NT2/D1 (cell line): ENCODE measurements around the gene RAI1.
A peak's percentile ranks its signal among the peaks of the same experiment; 100 is the strongest.

ENCODE experiments used
- DNase-seq: peaks from one replicate; pipeline ENCODE4 v3.0.0-alpha.2; 2011; ENCODE audit warnings: low read depth, low spot score
- H3K27me3 ChIP-seq: 2 replicates; pipeline ENCODE4 v1.6.0; 2011; ENCODE audit warnings: mild to moderate bottlenecking; ENCODE audit not compliant: insufficient read length, insufficient read depth
- H3K36me3 ChIP-seq: 2 replicates; pipeline ENCODE4 v1.6.1; 2011; ENCODE audit warnings: mild to moderate bottlenecking, low read length, mixed read lengths; ENCODE audit not compliant: insufficient read depth, insufficient read length
- H3K4me1 ChIP-seq: 2 replicates; pipeline ENCODE4 v1.5.1; 2011; ENCODE audit not compliant: insufficient read depth, insufficient read length
- H3K4me3 ChIP-seq: 2 replicates; pipeline ENCODE4 v1.5.1; 2011; ENCODE audit warnings: low read depth; ENCODE audit not compliant: insufficient read length
- H3K9ac ChIP-seq: 2 replicates; pipeline ENCODE4 v1.6.0; 2011; ENCODE audit warnings: low read depth; ENCODE audit not compliant: insufficient read length
- H3K9me3 ChIP-seq: 2 replicates; pipeline ENCODE4 v1.5.1; 2011; ENCODE audit warnings: mild to moderate bottlenecking, low read length; ENCODE audit not compliant: insufficient read depth
- SUZ12 ChIP-seq: IDR thresholded peaks from 2 replicates; pipeline ENCODE4 v1.6.1; 2011; ENCODE audit not compliant: insufficient read length, insufficient read depth; ENCODE audit errors: extremely low read depth
- YY1 ChIP-seq: IDR thresholded peaks from 2 replicates; pipeline ENCODE4 v1.6.1; 2011; ENCODE audit not compliant: insufficient read length, insufficient read depth
- ZNF274 ChIP-seq: IDR thresholded peaks from 2 replicates; pipeline ENCODE4 v1.6.1; 2011; ENCODE audit warnings: mild to moderate bottlenecking, low read depth, low read length

The RAI1 gene

GRCh38 chr17:17665255-17665654 lies 16.0 kb upstream of the RAI1 start:
- Histone ChIP-seq H3K9me3 (no peaks in the 10 kb centered on the region), H3K9ac (no peak overlapping the region), H3K4me3 (no peak overlapping the region), H3K4me1 (peaks cover 17% of the 10 kb centered on the region), H3K36me3 (no peaks in the 10 kb centered on the region), H3K27me3 (peaks cover 16% of the 10 kb centered on the region)
- TF ChIP-seq SUZ12 (no peak), ZNF274 (no peak), YY1 (no peak)
- DNase-seq, result no peak

- no peak for DNase-seq
- H3K9ac ChIP-seq, result no peak overlapping the region
- TF ChIP-seq SUZ12 (no peak), YY1 (no peak), ZNF274 (no peak)
- peaks cover 17% of the 10 kb centered on the region for H3K4me1 ChIP-seq
- H3K36me3 ChIP-seq, result no peaks in the 10 kb centered on the region
- H3K4me3 ChIP-seq, result no peak overlapping the region
- H3K27me3 ChIP-seq, result peaks cover 16% of the 10 kb centered on the region
- H3K9me3 ChIP-seq, result no peaks in the 10 kb centered on the region
These were observed 15.0 kb upstream of the RAI1 start for GRCh38 chr17:17666111-17666714.

- Histone ChIP-seq H3K4me3 (no peak overlapping the region), H3K36me3 (no peaks in the 10 kb centered on the region), H3K9me3 (no peaks in the 10 kb centered on the region), H3K9ac (no peak overlapping the region), H3K4me1 (peaks cover 17% of the 10 kb centered on the region), H3K27me3 (peaks cover 16% of the 10 kb centered on the region)
- DNase-seq, result no peak
- TF ChIP-seq ZNF274 (no peak), SUZ12 (no peak), YY1 (no peak)
These were observed 14.0 kb upstream of the RAI1 start for GRCh38 chr17:17667231-17667630.

- H3K4me1 ChIP-seq, result peaks cover 12% of the 10 kb centered on the region
- H3K9me3 ChIP-seq, result no peaks in the 10 kb centered on the region
- no peak for DNase-seq
- no peak for TF ChIP-seq ZNF274
- no peak for TF ChIP-seq YY1
- TF ChIP-seq SUZ12, result no peak
- H3K36me3 ChIP-seq, result no peaks in the 10 kb centered on the region
- H3K9ac ChIP-seq, result no peak overlapping the region
- no peak overlapping the region for H3K4me3 ChIP-seq
- peaks cover 16% of the 10 kb centered on the region for H3K27me3 ChIP-seq
These were observed 13.3 kb upstream of the RAI1 start for GRCh38 chr17:17667947-17668346.

GRCh38 chr17:17668358-17668757 lies 12.9 kb upstream of the RAI1 start:
- Histone ChIP-seq H3K9me3 (no peaks in the 10 kb centered on the region), H3K36me3 (no peaks in the 10 kb centered on the region), H3K9ac (no peak overlapping the region), H3K4me3 (no peak overlapping the region), H3K4me1 (peaks cover 9% of the 10 kb centered on the region), H3K27me3 (peaks cover 16% of the 10 kb centered on the region)
- TF ChIP-seq YY1, result no peak
- TF ChIP-seq ZNF274, result no peak
- no peak for TF ChIP-seq SUZ12
- no peak for DNase-seq

- peaks cover 16% of the 10 kb centered on the region for H3K27me3 ChIP-seq
- no peaks in the 10 kb centered on the region for H3K9me3 ChIP-seq
- no peaks in the 10 kb centered on the region for H3K36me3 ChIP-seq
- no peak for DNase-seq
- TF ChIP-seq YY1 (no peak), ZNF274 (no peak)
- no peak overlapping the region for H3K4me3 ChIP-seq
- H3K4me1 ChIP-seq, result peaks cover 9% of the 10 kb centered on the region
- peak overlapping the region; percentile 21 for H3K9ac ChIP-seq
These were observed 12.3 kb upstream of the RAI1 start for GRCh38 chr17:17668775-17669579.

- DNase-seq, result no peak
- peaks cover 9% of the 10 kb centered on the region for H3K4me1 ChIP-seq
- H3K27me3 ChIP-seq, result peaks cover 11% of the 10 kb centered on the region
- H3K9ac ChIP-seq, result no peak overlapping the region
- TF ChIP-seq SUZ12 (no peak), YY1 (no peak), ZNF274 (no peak)
- no peaks in the 10 kb centered on the region for H3K36me3 ChIP-seq
- H3K9me3 ChIP-seq, result no peaks in the 10 kb centered on the region
- H3K4me3 ChIP-seq, result no peak overlapping the region
These were observed 11.6 kb upstream of the RAI1 start for GRCh38 chr17:17669580-17670235.
